Osteoblast (primary cell): ENCODE results near the gene ASCC1. TPM values are rescaled to one million over a fixed set of nuclear protein-coding genes. Genes with fewer than 3 reads are reported as not detected.
"Not testable (repeated sequence)": the region's sequence is repeated elsewhere in the genome, so short reads cannot be mapped to it uniquely, and the experiment has no call there.

Experiments used
- DNase-seq: peaks from one replicate; pipeline ENCODE4 v3.0.0; 2011; ENCODE audit warnings: low spot score, mixed read lengths; ENCODE audit not compliant: insufficient read length; ENCODE audit errors: missing footprints
- H2AFZ ChIP-seq: 2 replicates; pipeline ENCODE4 v1.6.0; 2011; ENCODE audit warnings: mild to moderate bottlenecking, low read length
- H3K27ac ChIP-seq: 2 replicates; pipeline ENCODE4 v1.5.1; 2011; ENCODE audit warnings: mild to moderate bottlenecking, low read depth, low read length, moderate library complexity
- H3K27me3 ChIP-seq: 2 replicates; pipeline ENCODE4 v1.6.0; 2012; ENCODE audit warnings: mild to moderate bottlenecking, control low read depth, inconsistent platforms, low read length, moderate library complexity; ENCODE audit not compliant: insufficient read depth
- H3K36me3 ChIP-seq: 2 replicates; pipeline ENCODE4 v1.5.1; 2011; ENCODE audit warnings: mild to moderate bottlenecking, low read length, control low read depth, moderate library complexity; ENCODE audit not compliant: insufficient read depth
- H3K4me1 ChIP-seq: 2 replicates; pipeline ENCODE4 v1.5.1; 2011; ENCODE audit warnings: mild to moderate bottlenecking, low read length, control low read depth, moderate library complexity; ENCODE audit not compliant: insufficient read depth
- H3K4me2 ChIP-seq: 2 replicates; pipeline ENCODE4 v1.6.0; 2011; ENCODE audit warnings: mild to moderate bottlenecking, low read length; ENCODE audit not compliant: insufficient read depth
- H3K4me3 ChIP-seq: fragments of 200-600 bp; sonication (generic); 3 replicates; pipeline ENCODE4 v1.5.1; 2012; ENCODE audit warnings: mild to moderate bottlenecking, low read length, inconsistent platforms; ENCODE audit not compliant: insufficient read depth
- H3K79me2 ChIP-seq: 2 replicates; pipeline ENCODE4 v1.6.0; 2012; ENCODE audit warnings: mild to moderate bottlenecking, low read length, control low read depth, inconsistent platforms; ENCODE audit not compliant: insufficient read depth
- H3K9me3 ChIP-seq: 2 replicates; pipeline ENCODE4 v1.5.1; 2011; ENCODE audit warnings: low read depth, low read length, control low read depth
- H4K20me1 ChIP-seq: 2 replicates; pipeline ENCODE4 v1.6.0; 2012; ENCODE audit warnings: mild to moderate bottlenecking, low read length, control low read depth; ENCODE audit not compliant: insufficient read depth
- total RNA-seq: library from RNA; depleted of rRNA; stranded (reverse); fragments of >200 nt; gene quantifications from 2 replicates; pipeline ENCODE4 v1.2.3, GENCODE V29; 2012
- TF ChIP-seq, protein P1 (sequence below): IDR thresholded peaks from 2 replicates; pipeline ENCODE4 v1.5.1; 2011; ENCODE audit warnings: mild to moderate bottlenecking, low read depth, low read length, moderate library complexity; ENCODE audit errors: extremely low read depth

ASCC1 gene
- total RNA-seq, 1 donor: 40.2 TPM

DNA sequence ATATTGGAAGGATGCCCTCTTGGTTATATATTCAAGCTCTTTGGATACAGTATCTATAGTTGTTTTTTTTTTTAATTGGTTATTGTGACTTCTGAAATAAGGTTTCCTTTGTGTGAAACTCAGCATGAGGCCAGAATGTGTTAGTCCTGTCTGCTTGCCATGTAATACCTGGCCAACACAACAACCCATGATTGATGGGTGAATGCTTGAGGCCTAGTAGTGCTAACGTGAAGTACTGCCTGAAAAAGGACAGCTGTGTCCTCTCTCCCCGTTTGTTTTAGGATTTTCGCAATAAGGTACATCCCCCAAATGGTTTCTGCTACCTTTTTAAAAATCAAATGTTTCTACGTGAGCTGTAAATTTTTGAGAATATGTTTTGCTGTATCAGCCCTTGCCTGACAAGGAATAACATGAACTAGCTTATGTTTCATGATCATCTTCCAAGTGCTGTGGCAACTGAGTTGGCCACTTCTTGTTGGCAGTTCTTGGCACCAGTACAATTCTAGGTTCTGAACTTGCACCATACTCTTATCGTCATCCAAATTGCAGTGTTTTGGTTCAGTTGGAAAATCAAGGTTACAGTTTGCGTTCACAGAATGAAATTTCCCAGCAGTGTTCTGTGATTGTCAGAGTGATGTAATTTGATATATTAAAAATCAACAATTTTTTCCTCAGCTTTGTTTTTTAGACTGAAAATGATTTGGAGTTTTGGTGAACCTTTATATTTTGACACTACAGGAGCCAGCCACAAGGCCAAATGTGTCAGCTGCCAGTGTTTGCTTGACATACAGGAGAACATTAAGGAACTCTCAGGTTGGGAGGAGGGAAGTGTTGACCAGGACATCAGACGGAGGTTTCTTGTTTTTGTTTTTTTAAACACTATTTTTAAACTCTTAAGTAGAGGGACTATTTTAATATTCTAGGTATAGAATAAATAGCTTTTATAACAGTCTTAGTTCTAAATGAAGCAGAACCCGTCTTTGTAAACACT, 13.5 kb upstream of the ASCC1 start:
- no peak overlapping the region for H3K4me2 ChIP-seq
- H3K36me3 ChIP-seq: peaks cover 25% of the 10 kb centered on the region
- H3K4me1 ChIP-seq: peaks cover 5% of the 10 kb centered on the region
- TF ChIP-seq, protein P1, sequence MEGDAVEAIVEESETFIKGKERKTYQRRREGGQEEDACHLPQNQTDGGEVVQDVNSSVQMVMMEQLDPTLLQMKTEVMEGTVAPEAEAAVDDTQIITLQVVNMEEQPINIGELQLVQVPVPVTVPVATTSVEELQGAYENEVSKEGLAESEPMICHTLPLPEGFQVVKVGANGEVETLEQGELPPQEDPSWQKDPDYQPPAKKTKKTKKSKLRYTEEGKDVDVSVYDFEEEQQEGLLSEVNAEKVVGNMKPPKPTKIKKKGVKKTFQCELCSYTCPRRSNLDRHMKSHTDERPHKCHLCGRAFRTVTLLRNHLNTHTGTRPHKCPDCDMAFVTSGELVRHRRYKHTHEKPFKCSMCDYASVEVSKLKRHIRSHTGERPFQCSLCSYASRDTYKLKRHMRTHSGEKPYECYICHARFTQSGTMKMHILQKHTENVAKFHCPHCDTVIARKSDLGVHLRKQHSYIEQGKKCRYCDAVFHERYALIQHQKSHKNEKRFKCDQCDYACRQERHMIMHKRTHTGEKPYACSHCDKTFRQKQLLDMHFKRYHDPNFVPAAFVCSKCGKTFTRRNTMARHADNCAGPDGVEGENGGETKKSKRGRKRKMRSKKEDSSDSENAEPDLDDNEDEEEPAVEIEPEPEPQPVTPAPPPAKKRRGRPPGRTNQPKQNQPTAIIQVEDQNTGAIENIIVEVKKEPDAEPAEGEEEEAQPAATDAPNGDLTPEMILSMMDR: no peak
- peak overlapping the region; percentile 58 for H3K27ac ChIP-seq
- H3K9me3 ChIP-seq: no peaks in the 10 kb centered on the region
- peaks cover 3% of the 10 kb centered on the region for H4K20me1 ChIP-seq
- DNase-seq: no peak
- no peak overlapping the region for H3K4me3 ChIP-seq
- H3K27me3 ChIP-seq: no peaks in the 10 kb centered on the region
- H2AFZ ChIP-seq: no peak overlapping the region
- peaks cover 2% of the 10 kb centered on the region for H3K79me2 ChIP-seq

DNA sequence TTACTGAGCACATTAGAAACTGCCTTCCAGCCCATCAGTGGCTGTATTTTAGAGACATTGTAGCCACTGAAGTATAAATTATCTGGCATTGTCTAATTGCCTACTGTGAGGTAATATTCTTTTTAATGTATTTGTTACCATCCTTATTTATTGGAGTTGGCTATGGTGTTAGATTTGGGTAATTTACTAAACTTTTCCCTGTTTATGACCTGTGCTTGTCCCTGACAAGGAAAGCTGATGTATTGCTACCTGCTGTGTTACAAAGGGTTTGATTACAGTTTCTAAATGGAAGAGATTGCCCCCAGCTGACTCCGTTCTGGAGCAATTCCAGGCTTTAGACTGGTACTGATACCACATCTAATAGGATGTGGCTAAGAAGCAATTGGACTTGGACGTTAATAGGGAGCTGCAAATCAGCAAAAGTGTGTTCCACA, 12.3 kb upstream of the ASCC1 start:
- Histone ChIP-seq H3K36me3 (peaks cover 23% of the 10 kb centered on the region), H3K4me1 (peaks cover 11% of the 10 kb centered on the region), H3K79me2 (peaks cover 6% of the 10 kb centered on the region), H3K27me3 (no peaks in the 10 kb centered on the region), H3K4me2 (no peak overlapping the region), H2AFZ (no peak overlapping the region), H3K4me3 (no peak overlapping the region), H3K9me3 (no peaks in the 10 kb centered on the region), H4K20me1 (peaks cover 3% of the 10 kb centered on the region), H3K27ac (no peak overlapping the region)
- no peak for DNase-seq
- TF ChIP-seq, protein P1: no peak

DNA sequence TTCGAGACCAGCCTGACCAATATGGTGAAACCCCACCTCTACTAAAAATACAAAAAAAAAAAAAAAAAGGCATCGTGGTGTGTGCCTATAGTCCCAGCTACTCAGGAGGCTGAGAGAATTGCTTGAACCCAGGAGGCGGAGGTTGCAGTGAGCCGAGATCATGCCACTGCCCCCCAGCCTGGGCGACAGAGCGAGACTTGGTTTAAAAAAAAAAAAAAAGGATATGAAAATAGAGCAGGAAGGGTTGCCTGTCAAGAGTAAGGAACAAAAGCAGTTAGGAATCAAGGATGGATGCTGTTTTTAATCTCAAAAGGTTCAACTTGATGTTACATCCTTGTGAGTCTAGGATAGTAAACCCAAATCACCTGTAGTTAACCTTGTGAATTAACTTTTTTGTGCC, 11.8 kb upstream of the ASCC1 start:
- Histone ChIP-seq H3K27ac (no peak overlapping the region), H3K4me2 (no peak overlapping the region), H2AFZ (no peak overlapping the region), H3K36me3 (peaks cover 18% of the 10 kb centered on the region), H3K4me1 (peaks cover 15% of the 10 kb centered on the region), H3K79me2 (peaks cover 8% of the 10 kb centered on the region), H3K9me3 (no peaks in the 10 kb centered on the region), H3K4me3 (no peak overlapping the region), H3K27me3 (no peaks in the 10 kb centered on the region), H4K20me1 (peaks cover 3% of the 10 kb centered on the region)
- TF ChIP-seq, protein P1: no peak
- DNase-seq: no peak

DNA sequence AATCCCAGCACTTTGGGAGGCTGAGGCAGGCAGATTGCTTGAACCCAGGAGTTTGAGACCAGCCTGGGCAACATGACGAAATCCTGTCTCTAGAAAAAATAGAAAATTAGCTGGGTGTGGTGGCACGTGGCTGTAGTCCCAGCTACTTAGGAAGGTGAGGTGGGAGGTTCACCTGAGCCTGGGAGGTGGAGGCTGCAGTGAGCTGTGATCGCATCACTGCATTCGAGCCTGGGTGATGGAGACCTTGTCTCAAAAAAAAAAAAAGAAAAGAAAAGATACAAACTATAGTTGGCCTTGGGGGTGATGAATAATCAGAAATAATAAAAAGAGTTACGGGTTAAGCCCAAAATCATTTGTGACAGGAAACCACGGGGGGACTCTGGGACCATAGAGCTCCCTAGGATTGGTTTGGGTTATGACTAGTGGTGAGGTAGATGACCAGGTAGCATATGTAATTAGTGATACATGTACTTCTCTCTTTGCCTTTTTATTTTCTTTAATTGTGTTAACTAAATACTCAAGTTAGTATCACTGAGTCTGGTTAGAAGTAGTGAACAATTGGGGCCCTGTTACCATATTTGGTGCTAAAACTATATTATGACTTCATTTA, 10.4 kb upstream of the ASCC1 start:
- Histone ChIP-seq H3K79me2 (peaks cover 8% of the 10 kb centered on the region), H3K9me3 (no peaks in the 10 kb centered on the region), H3K4me2 (no peak overlapping the region), H3K36me3 (peaks cover 16% of the 10 kb centered on the region), H4K20me1 (peaks cover 3% of the 10 kb centered on the region), H3K4me3 (no peak overlapping the region), H2AFZ (no peak overlapping the region), H3K27ac (no peak overlapping the region), H3K4me1 (peaks cover 15% of the 10 kb centered on the region), H3K27me3 (no peaks in the 10 kb centered on the region)
- no peak for DNase-seq
- TF ChIP-seq, protein P1: no peak

DNA sequence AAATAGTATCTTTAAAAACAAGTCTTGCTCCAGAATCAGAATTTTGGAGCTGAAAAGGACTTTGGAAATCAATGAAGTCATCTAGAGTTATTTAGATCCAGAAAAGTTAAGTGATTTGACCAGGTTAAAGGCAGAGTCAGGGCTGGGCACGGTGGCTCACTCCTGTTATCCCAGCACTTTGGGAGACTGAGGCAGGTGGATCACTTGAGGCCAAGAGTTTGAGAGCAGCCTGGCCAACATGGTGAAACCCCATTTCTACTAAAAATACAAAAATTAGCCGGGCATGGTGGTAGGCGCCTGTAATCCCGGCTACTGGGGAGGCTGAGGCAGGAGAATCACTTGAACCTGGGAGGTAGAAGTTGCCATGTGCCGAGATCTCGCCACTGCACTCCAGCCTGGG, 8.1 kb upstream of the ASCC1 start:
- H3K79me2 ChIP-seq, H4K20me1 ChIP-seq, H3K27me3 ChIP-seq, H3K9me3 ChIP-seq, H3K4me3 ChIP-seq, H3K27ac ChIP-seq, H3K4me2 ChIP-seq, H2AFZ ChIP-seq, DNase-seq: not testable (repeated sequence)
- H3K36me3 ChIP-seq: peaks cover 10% of the 10 kb centered on the region
- H3K4me1 ChIP-seq: peaks cover 10% of the 10 kb centered on the region
